ENCODE results near the gene RPL36A.

RPL36A gene

GRCh38 chrX:101390664-101391525, at the start of gene RPL36A:
Gene RPL36A (plus strand): TSS chrX:101391011. CDS start chrX:101391044, 33 bp downstream.
- TF ChIP-seq CTCF (conservative IDR thresholded peaks at IDR 0.05), result peak; percentile 72
- H3K27ac ChIP-seq, result peak within 1 kb of the TSS; percentile 54

GRCh38 chrX:101347859-101348451, 42.9 kb upstream of the RPL36A start:
- H3K27ac ChIP-seq, result peak overlapping the region; percentile 54
- no peak for TF ChIP-seq CTCF (conservative IDR thresholded peaks at IDR 0.05)

GRCh38 chrX:101348452-101349192, 42.2 kb upstream of the RPL36A start, which contains the start of gene TIMM8A:
Gene TIMM8A (minus strand): TSS chrX:101348742. CDS start chrX:101348664, 78 bp downstream.
- peak within 1 kb of the TSS; percentile 54 for H3K27ac ChIP-seq
- TF ChIP-seq CTCF (conservative IDR thresholded peaks at IDR 0.05), result no peak

GRCh38 chrX:101349193-101349562, 41.6 kb upstream of the RPL36A start:
- no peak for TF ChIP-seq CTCF (conservative IDR thresholded peaks at IDR 0.05)
- peak overlapping the region; percentile 54; the same call in 1 of the 2 replicates for H3K27ac ChIP-seq

GRCh38 chrX:101357166-101357795, 33.5 kb upstream of the RPL36A start:
- no peak for TF ChIP-seq CTCF (conservative IDR thresholded peaks at IDR 0.05)
- H3K27ac ChIP-seq, result no peak overlapping the region

GRCh38 chrX:101359966-101360365, 30.8 kb upstream of the RPL36A start:
- no peak for TF ChIP-seq CTCF (conservative IDR thresholded peaks at IDR 0.05)
- no peak overlapping the region for H3K27ac ChIP-seq

Measured in VCaP (cell line).